ENCODE results near the gene SLC13A1.

DNA sequence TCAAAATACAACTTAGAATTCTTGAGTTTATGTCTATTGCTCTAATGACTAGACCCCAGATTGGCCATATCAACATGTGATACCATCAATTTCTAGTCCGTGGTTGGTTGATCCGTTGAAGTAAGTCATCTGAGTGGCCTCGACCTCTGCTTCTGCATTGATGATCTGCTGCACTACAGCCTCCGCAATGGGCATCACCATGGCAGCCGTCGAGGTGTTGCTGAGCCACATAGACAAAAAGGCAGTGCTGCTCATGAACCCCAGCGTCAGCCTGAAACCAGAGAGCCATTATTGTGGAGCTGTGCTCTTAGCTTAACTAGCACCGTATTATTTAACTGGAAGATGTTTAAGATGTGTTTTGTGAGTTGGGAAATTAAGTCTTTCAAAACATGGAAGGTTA lies 30.7 kb downstream of the SLC13A1 start:
- no peak for TF ChIP-seq POLR2A (IDR thresholded peaks at IDR 0.05; ENCODE audit: low read depth, low read length)
- no peak for TF ChIP-seq POLR2AphosphoS5 (IDR thresholded peaks at IDR 0.05; ENCODE audit: low read depth, low read length)
